GM20000 (cell line): ENCODE data around the gene CALN1.

Experiments used
- DNase-seq: peaks from one replicate; pipeline ENCODE4 v3.0.0; 2012; ENCODE audit warnings: low spot score
- CTCF ChIP-seq: IDR thresholded peaks from 2 replicates; pipeline ENCODE4 v1.5.1; 2012; ENCODE audit warnings: mild to moderate bottlenecking, control low read depth; ENCODE audit errors: extremely low read depth, missing control alignments

CALN1 gene

GRCh38 chr7:71860572-71860971, 551.6 kb downstream of the CALN1 start:
- no peak for TF ChIP-seq CTCF
- DNase-seq, result no peak

- DNase-seq, result no peak
- TF ChIP-seq CTCF, result no peak
Observed at GRCh38 chr7:71857338-71857737, 554.8 kb downstream of the CALN1 start.

- no peak for TF ChIP-seq CTCF
- DNase-seq, result no peak
Observed at GRCh38 chr7:71854546-71855397, 557.4 kb downstream of the CALN1 start.

GRCh38 chr7:71851776-71852498, 560.2 kb downstream of the CALN1 start:
- TF ChIP-seq CTCF, result no peak
- no peak for DNase-seq

GRCh38 chr7:71846160-71846559, 566.0 kb downstream of the CALN1 start:
- no peak for DNase-seq
- TF ChIP-seq CTCF, result no peak

- DNase-seq, result no peak
- TF ChIP-seq CTCF, result no peak
Observed at GRCh38 chr7:71843676-71844075, 568.5 kb downstream of the CALN1 start.

- no peak for DNase-seq
- no peak for TF ChIP-seq CTCF
Observed at GRCh38 chr7:71842786-71843185, 569.4 kb downstream of the CALN1 start.
